ENCODE data around the gene CDKL2. TPM values are rescaled to one million over a fixed set of nuclear protein-coding genes. Genes with fewer than 3 reads are reported as not detected.

Gene CDKL2
- total and polyA plus RNA-seq, 4 experiments from 2014 or later, result 0.32 to 0.39 (median 0.36) TPM

GRCh38 chr4:75653845-75654503, 23.6 kb upstream of the CDKL2 start:
- no peak overlapping the region for H3K4me3 ChIP-seq (ENCODE audit: low read length in 2 of 2)
- Mint-ChIP-seq H3K36me3 (peaks cover 41 to 70% of the 10 kb centered on the region in 2 donors), H3K27ac (peak overlapping the region in 5 of 7 donors; percentile 61 to 93 (median 81)), H3K9me3 (peaks cover 0 to 2% (median 0%) of the 10 kb centered on the region in 8 donors), H3K4me3 (no peak overlapping the region), H3K27me3 (no peaks in the 10 kb centered on the region), H3K4me1 (peaks cover 28 to 55% (median 35%) of the 10 kb centered on the region in 4 donors)
- H3K27me3 ChIP-seq (ENCODE audit: insufficient read depth, low read length), result no peaks in the 10 kb centered on the region
- ChIA-PET CTCF (ENCODE audit: partially characterized antibody) (interaction anchor here (1.4 to 3.5 kb wide), 7 partner anchors 13 to 70 kb away, joined by 4 to 22 read pairs (median 5); partner anchors contain the start of genes G3BP2 and USO1), POLR2A (ENCODE audit: partially characterized antibody) (interaction anchor here (0.6 to 2.8 kb wide), 4 partner anchors 16 to 70 kb away, joined by 3 to 12 read pairs (median 8); partner anchors contain the start of gene USO1)
- H3K9me3 ChIP-seq (ENCODE audit: control insufficient read depth in 1 of 2, low read length in 2 of 2), result no peaks in the 10 kb centered on the region
- H3K36me3 ChIP-seq (ENCODE audit: insufficient read depth, low read length), result peaks cover 60% of the 10 kb centered on the region
- peaks cover 46% of the 10 kb centered on the region for H3K4me1 ChIP-seq (ENCODE audit: insufficient read depth, low read length)
- intact Hi-C loops (cut with micrococcal nuclease), result loop anchor here (1.0 to 2.0 kb wide), 3 partner anchors 19 to 70 kb away; partner anchors contain the start of genes CDKL2, G3BP2 and USO1
- peak overlapping the region; percentile 18 for H3K27ac ChIP-seq (ENCODE audit: low read depth, low read length)
- no peak for DNase-seq

GRCh38 chr4:75644095-75644494, 13.8 kb upstream of the CDKL2 start:
- POLR2A ChIA-PET (ENCODE audit: partially characterized antibody), result no interaction called here
- CTCF ChIA-PET (ENCODE audit: partially characterized antibody), result interaction anchor here (0.9 kb wide), 1 partner anchor 9 kb away, joined by 3 read pairs; no protein-coding TSS in a partner anchor

GRCh38 chr4:75643651-75644050, 13.3 kb upstream of the CDKL2 start:
- ChIA-PET CTCF (ENCODE audit: partially characterized antibody) (interaction anchor here (0.9 kb wide), 1 partner anchor 10 kb away, joined by 3 read pairs; no protein-coding TSS in a partner anchor), POLR2A (ENCODE audit: partially characterized antibody) (no interaction called here)
- H3K36me3 Mint-ChIP-seq, result peaks cover 39 to 57% of the 10 kb centered on the region in 2 donors
- peaks cover 0 to 2% (median 0%) of the 10 kb centered on the region in 8 donors for H3K9me3 Mint-ChIP-seq
- H3K36me3 ChIP-seq (ENCODE audit: insufficient read depth, low read length), result peaks cover 39% of the 10 kb centered on the region
- H3K4me1 Mint-ChIP-seq, result peaks cover 0 to 6% (median 5%) of the 10 kb centered on the region in 4 donors
- H3K9me3 ChIP-seq (ENCODE audit: control insufficient read depth in 1 of 2, low read length in 2 of 2), result no peaks in the 10 kb centered on the region
- H3K27ac Mint-ChIP-seq, result peak overlapping the region in 1 of 7 donors; percentile 0
- H3K4me3 ChIP-seq (ENCODE audit: low read length in 2 of 2), result no peak overlapping the region
- DNase-seq, result no peak
- no peak overlapping the region for H3K27ac ChIP-seq (ENCODE audit: low read depth, low read length)
- no peaks in the 10 kb centered on the region for H3K4me1 ChIP-seq (ENCODE audit: insufficient read depth, low read length)
- no peaks in the 10 kb centered on the region for H3K27me3 Mint-ChIP-seq
- no peaks in the 10 kb centered on the region for H3K27me3 ChIP-seq (ENCODE audit: insufficient read depth, low read length)
- no peak overlapping the region for H3K4me3 Mint-ChIP-seq
- intact Hi-C loops (cut with micrococcal nuclease), result no loop called here

More at GRCh38 chr4:75644095-75644494, 13.8 kb upstream of the CDKL2 start:
- no peak for DNase-seq
- no peak overlapping the region for H3K4me3 ChIP-seq (ENCODE audit: low read length in 2 of 2)
- H3K36me3 Mint-ChIP-seq, result peaks cover 39 to 62% of the 10 kb centered on the region in 2 donors
- no peaks in the 10 kb centered on the region for H3K27me3 ChIP-seq (ENCODE audit: insufficient read depth, low read length)
- H3K4me1 Mint-ChIP-seq, result peaks cover 0 to 5% (median 5%) of the 10 kb centered on the region in 4 donors
- H3K4me3 Mint-ChIP-seq, result no peak overlapping the region
- H3K27me3 Mint-ChIP-seq, result no peaks in the 10 kb centered on the region
- no peaks in the 10 kb centered on the region for H3K4me1 ChIP-seq (ENCODE audit: insufficient read depth, low read length)
- intact Hi-C loops (cut with micrococcal nuclease), result no loop called here
- H3K36me3 ChIP-seq (ENCODE audit: insufficient read depth, low read length), result peaks cover 44% of the 10 kb centered on the region
- peaks cover 0 to 2% (median 0%) of the 10 kb centered on the region in 8 donors for H3K9me3 Mint-ChIP-seq
- no peaks in the 10 kb centered on the region for H3K9me3 ChIP-seq (ENCODE audit: control insufficient read depth in 1 of 2, low read length in 2 of 2)
- no peak overlapping the region for H3K27ac ChIP-seq (ENCODE audit: low read depth, low read length)
- peak overlapping the region in 2 of 7 donors; percentile 19 to 77 for H3K27ac Mint-ChIP-seq

- H3K36me3 ChIP-seq (ENCODE audit: insufficient read depth, low read length), result peaks cover under 1% of the 10 kb centered on the region
- peaks cover 7 to 15% of the 10 kb centered on the region in 2 donors for H3K36me3 Mint-ChIP-seq
- peaks cover 0 to 2% (median 0%) of the 10 kb centered on the region in 8 donors for H3K9me3 Mint-ChIP-seq
- no peaks in the 10 kb centered on the region for H3K27me3 ChIP-seq (ENCODE audit: insufficient read depth, low read length)
- H3K27ac Mint-ChIP-seq, result peak overlapping the region in 5 of 7 donors; percentile 4 to 71 (median 43)
- H3K4me1 ChIP-seq (ENCODE audit: insufficient read depth, low read length), result no peaks in the 10 kb centered on the region
- H3K27ac ChIP-seq (ENCODE audit: low read depth, low read length), result no peak overlapping the region
- peaks cover 0 to 4% (median 2%) of the 10 kb centered on the region in 4 donors for H3K4me1 Mint-ChIP-seq
- no peak overlapping the region for H3K4me3 Mint-ChIP-seq
- H3K4me3 ChIP-seq (ENCODE audit: low read length in 2 of 2), result no peak overlapping the region
- DNase-seq, result no peak
- ChIA-PET POLR2A (ENCODE audit: partially characterized antibody) (interaction anchor here (0.8 kb wide), 1 partner anchor 34 kb away, joined by 3 read pairs; the partner anchor contains the start of gene G3BP2), CTCF (ENCODE audit: partially characterized antibody) (no interaction called here)
- no peaks in the 10 kb centered on the region for H3K9me3 ChIP-seq (ENCODE audit: control insufficient read depth in 1 of 2, low read length in 2 of 2)
- intact Hi-C loops (cut with micrococcal nuclease), result loop anchor here (10.0 kb wide), 1 partner anchor 124 kb away; the partner anchor contains the start of genes RCHY1 and THAP6
- H3K27me3 Mint-ChIP-seq, result no peaks in the 10 kb centered on the region
Measured at GRCh38 chr4:75639124-75639695, 8.9 kb upstream of the CDKL2 start.

- H3K36me3 Mint-ChIP-seq, result peaks cover 4 to 8% of the 10 kb centered on the region in 2 donors
- Histone ChIP-seq H3K9me3 (ENCODE audit: control insufficient read depth in 1 of 2, low read length in 2 of 2) (no peaks in the 10 kb centered on the region), H3K27ac (ENCODE audit: low read depth, low read length) (no peak overlapping the region), H3K4me1 (ENCODE audit: insufficient read depth, low read length) (no peaks in the 10 kb centered on the region), H3K36me3 (ENCODE audit: insufficient read depth, low read length) (no peaks in the 10 kb centered on the region), H3K27me3 (ENCODE audit: insufficient read depth, low read length) (no peaks in the 10 kb centered on the region), H3K4me3 (ENCODE audit: low read length in 2 of 2) (no peak overlapping the region)
- H3K27ac Mint-ChIP-seq, result no peak overlapping the region
- H3K9me3 Mint-ChIP-seq, result peaks cover 0 to 2% (median 0%) of the 10 kb centered on the region in 8 donors
- peaks cover 0 to 2% (median under 1%) of the 10 kb centered on the region in 4 donors for H3K4me1 Mint-ChIP-seq
- no peak for DNase-seq
- intact Hi-C loops (cut with micrococcal nuclease), result loop anchor here (10.0 kb wide), 1 partner anchor 123 kb away; the partner anchor contains the start of genes RCHY1 and THAP6
- no peak overlapping the region for H3K4me3 Mint-ChIP-seq
- ChIA-PET POLR2A (ENCODE audit: partially characterized antibody) (no interaction called here), CTCF (ENCODE audit: partially characterized antibody) (no interaction called here)
- no peaks in the 10 kb centered on the region for H3K27me3 Mint-ChIP-seq
Measured at GRCh38 chr4:75637827-75638226, 7.5 kb upstream of the CDKL2 start.

GRCh38 chr4:75637176-75637575, 6.8 kb upstream of the CDKL2 start:
- ChIA-PET POLR2A (ENCODE audit: partially characterized antibody) (no interaction called here), CTCF (ENCODE audit: partially characterized antibody) (no interaction called here)
- Mint-ChIP-seq H3K4me3 (no peak overlapping the region), H3K27me3 (no peaks in the 10 kb centered on the region), H3K4me1 (peaks cover 0 to 2% (median under 1%) of the 10 kb centered on the region in 4 donors), H3K36me3 (peaks cover 4 to 8% of the 10 kb centered on the region in 2 donors), H3K27ac (no peak overlapping the region), H3K9me3 (peaks cover 0 to 2% (median 0%) of the 10 kb centered on the region in 8 donors)
- no peaks in the 10 kb centered on the region for H3K9me3 ChIP-seq (ENCODE audit: control insufficient read depth in 1 of 2, low read length in 2 of 2)
- H3K27me3 ChIP-seq (ENCODE audit: insufficient read depth, low read length), result no peaks in the 10 kb centered on the region
- H3K36me3 ChIP-seq (ENCODE audit: insufficient read depth, low read length), result no peaks in the 10 kb centered on the region
- no peak overlapping the region for H3K27ac ChIP-seq (ENCODE audit: low read depth, low read length)
- H3K4me3 ChIP-seq (ENCODE audit: low read length in 2 of 2), result no peak overlapping the region
- H3K4me1 ChIP-seq (ENCODE audit: insufficient read depth, low read length), result no peaks in the 10 kb centered on the region
- intact Hi-C loops (cut with micrococcal nuclease), result loop anchor here (10.0 kb wide), 1 partner anchor 122 kb away; the partner anchor contains the start of genes RCHY1 and THAP6
- DNase-seq, result no peak

- intact Hi-C loops (cut with micrococcal nuclease), result loop anchor here (10.0 kb wide), 1 partner anchor 120 kb away; the partner anchor contains the start of genes RCHY1 and THAP6
- POLR2A ChIA-PET (ENCODE audit: partially characterized antibody), result no interaction called here
- H3K4me3 Mint-ChIP-seq, result peak overlapping the region in 1 of 8 donors; percentile 20
Measured at GRCh38 chr4:75634951-75635350, 4.6 kb upstream of the CDKL2 start.

More at GRCh38 chr4:75634951-75635350, 4.6 kb upstream of the CDKL2 start:
- H3K4me1 ChIP-seq (ENCODE audit: insufficient read depth, low read length), result peaks cover 6% of the 10 kb centered on the region
- no peaks in the 10 kb centered on the region for H3K27me3 ChIP-seq (ENCODE audit: insufficient read depth, low read length)
- Mint-ChIP-seq H3K27ac (peak overlapping the region in 1 of 7 donors; percentile 25), H3K27me3 (no peaks in the 10 kb centered on the region), H3K36me3 (peaks cover 0 to 1% of the 10 kb centered on the region in 2 donors), H3K9me3 (no peaks in the 10 kb centered on the region), H3K4me1 (peaks cover 5 to 17% (median 11%) of the 10 kb centered on the region in 4 donors)
- no peaks in the 10 kb centered on the region for H3K9me3 ChIP-seq (ENCODE audit: control insufficient read depth in 1 of 2, low read length in 2 of 2)
- CTCF ChIA-PET (ENCODE audit: partially characterized antibody), result no interaction called here
- H3K36me3 ChIP-seq (ENCODE audit: insufficient read depth, low read length), result no peaks in the 10 kb centered on the region
- DNase-seq, result no peak
- no peak overlapping the region for H3K27ac ChIP-seq (ENCODE audit: low read depth, low read length)
- no peak overlapping the region for H3K4me3 ChIP-seq (ENCODE audit: low read length in 2 of 2)

Measured in CD4-positive, alpha-beta memory T cell (primary cell).